ENCODE results near the gene FIGN.

Gene FIGN, protein sequence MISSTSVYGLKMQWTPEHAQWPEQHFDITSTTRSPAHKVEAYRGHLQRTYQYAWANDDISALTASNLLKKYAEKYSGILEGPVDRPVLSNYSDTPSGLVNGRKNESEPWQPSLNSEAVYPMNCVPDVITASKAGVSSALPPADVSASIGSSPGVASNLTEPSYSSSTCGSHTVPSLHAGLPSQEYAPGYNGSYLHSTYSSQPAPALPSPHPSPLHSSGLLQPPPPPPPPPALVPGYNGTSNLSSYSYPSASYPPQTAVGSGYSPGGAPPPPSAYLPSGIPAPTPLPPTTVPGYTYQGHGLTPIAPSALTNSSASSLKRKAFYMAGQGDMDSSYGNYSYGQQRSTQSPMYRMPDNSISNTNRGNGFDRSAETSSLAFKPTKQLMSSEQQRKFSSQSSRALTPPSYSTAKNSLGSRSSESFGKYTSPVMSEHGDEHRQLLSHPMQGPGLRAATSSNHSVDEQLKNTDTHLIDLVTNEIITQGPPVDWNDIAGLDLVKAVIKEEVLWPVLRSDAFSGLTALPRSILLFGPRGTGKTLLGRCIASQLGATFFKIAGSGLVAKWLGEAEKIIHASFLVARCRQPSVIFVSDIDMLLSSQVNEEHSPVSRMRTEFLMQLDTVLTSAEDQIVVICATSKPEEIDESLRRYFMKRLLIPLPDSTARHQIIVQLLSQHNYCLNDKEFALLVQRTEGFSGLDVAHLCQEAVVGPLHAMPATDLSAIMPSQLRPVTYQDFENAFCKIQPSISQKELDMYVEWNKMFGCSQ

GRCh38 chr2:163735685-163736432 is at the start of gene FIGN:
Gene FIGN (minus strand): TSS chr2:163736008. CDS start chr2:163734927, 1,081 bp downstream.
- DNase-seq, result no peak

GRCh38 chr2:163785162-163785561 is 49.4 kb upstream of the FIGN start:
- DNase-seq, result no peak

- DNase-seq, result no peak
Observed at GRCh38 chr2:163779970-163780597, 44.3 kb upstream of the FIGN start.

DNA sequence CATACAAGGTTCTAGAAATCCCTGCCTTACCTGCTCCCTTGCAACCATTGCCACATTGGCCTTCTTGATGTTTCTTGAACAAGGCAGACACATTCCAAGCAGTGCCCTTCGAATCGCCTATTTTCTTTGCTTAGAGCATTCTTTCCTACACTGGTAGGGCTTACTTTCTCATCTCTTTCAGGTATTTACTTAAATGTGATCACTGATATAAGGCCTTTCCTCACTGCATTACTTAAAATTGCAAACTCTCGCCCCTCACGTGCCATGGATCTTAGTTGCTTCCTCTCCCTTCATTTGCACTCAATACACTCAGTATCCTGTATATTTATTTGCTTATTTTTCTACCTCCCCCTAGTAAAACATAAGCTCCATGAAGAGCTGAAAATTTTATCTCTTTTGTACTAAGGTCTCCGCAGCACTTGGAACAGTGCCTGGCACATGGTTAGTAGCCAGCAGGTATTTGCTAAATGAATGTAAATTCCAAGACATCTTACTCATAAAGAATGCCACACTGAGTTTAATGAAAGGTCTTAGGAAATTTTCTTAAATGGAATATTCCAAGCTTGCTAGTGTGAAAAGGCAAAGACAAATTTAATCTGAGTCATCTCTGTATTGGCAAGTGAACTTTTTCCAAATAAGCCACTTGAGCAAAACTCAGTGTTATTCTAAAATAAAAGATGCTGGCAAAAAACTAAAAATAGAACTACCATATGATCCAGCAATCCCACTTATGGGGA is 42.4 kb upstream of the FIGN start:
- DNase-seq, result no peak

DNA sequence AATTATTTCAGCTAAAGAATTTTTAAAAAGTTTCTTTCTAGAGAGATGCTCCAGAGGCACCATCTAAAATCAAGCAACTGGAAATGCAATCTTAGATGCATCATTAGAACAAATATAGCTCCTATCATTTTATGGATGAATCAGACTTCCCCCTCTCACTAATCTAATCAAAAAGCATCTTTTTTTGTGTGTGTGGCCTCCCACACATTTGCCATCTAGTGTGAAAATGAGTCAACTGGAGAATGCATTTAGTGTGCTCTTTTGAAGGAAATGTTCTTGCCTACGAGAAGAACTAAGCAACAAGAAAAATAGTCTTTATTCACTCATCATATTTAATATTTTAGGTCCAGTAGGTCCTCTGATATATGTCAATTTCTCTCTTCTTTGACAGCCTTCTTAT is 39.5 kb upstream of the FIGN start:
- DNase-seq, result no peak

GRCh38 chr2:163774862-163775261 is 39.1 kb upstream of the FIGN start:
- no peak for DNase-seq

DNA sequence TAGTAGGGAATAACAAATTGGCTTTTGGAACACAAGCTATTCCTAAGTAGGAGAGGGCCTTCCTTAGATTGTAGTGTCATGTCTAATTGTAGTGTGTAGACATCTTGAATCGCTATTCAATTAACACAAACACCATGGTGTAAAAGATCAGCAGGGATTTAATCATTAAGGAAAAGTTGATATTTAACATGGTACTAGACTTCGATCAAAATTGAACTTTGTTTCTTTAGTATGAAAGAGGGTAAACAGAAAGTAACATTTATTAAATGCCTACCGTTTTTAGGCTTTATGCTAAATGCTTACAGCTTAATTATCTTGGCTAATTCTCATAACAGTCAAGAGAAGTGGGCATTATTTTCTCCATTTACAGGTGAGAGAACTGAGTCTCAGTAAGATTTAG is 37.5 kb upstream of the FIGN start:
- no peak for DNase-seq

DNA sequence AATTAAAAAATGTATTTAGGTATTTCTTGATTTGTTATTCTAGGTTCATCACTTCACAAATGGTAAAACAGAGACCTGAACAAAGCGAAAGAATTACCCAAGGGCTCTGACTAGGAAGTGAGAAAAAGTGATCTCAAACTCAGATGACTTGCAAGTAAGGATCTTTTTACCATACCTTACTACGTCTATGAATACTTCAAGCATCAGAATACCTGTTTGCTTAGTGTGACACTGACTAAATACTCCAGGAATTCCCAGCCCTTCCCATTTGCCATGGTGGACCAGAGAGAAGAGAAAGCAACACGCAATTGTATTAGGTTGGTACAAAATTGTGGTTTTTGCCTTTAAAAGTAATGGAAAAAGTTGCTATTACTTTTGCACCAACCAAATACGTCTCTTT is 35.8 kb upstream of the FIGN start:
- DNase-seq, result no peak

DNA sequence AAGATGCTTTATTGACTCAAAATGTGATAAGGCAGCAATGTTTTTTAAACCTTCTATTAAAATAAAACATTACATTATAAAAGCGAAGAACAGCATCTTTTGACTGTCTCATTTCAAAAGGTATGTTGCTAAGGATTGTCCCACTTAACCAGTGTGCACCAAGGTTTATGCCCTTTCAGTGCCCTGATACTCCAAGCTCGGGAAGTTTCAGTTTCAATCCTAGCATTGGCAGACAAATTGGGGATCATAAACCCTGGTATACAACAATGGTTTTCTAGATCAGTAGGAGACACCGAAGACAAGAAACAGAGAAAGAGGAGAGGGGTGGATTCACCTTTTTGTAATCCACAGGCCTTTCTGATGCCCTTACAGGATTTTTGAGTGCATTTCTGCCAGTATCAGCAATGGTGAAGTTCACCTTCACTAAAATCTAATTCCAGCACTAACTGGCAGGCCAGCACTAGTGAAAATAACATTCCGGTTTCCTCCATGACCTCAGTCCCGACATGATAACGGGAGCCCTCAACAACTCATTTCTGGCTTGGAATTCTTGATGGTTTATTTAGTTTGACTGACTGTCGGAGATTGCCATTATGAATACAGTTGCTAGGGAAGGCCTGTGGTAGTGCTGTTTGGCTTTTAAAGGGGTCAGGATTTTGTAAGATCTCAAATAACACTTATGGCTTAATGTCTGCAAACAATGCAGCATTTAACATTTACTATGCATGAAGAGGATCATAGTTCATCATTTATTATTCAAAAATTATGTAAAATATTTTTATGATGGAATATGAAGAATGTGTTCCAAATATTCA is 33.3 kb upstream of the FIGN start:
- DNase-seq, result no peak

- DNase-seq, result no peak
Observed at GRCh38 chr2:163767097-163767496, 31.3 kb upstream of the FIGN start.

GRCh38 chr2:163764566-163764965 is 28.8 kb upstream of the FIGN start:
- no peak for DNase-seq

DNA sequence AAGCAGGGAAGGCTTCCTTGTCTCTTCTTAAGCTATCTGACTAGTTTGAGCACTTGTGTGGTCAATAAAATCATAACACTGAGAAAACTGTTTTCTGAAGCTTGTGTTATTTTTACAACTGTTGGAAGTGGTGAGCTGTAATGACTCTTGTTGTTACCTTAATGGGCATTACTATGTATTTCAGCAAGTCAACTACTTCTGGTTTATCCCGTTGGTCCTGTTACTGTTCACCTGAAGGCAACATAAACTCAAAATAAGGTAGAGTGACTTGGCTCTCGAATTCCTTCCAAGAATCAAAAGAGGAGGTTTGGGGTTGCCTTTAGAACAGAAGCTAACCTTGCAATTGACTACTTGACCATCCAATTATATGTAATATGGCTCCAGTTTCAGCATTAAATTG is 23.2 kb upstream of the FIGN start:
- DNase-seq, result no peak

DNA sequence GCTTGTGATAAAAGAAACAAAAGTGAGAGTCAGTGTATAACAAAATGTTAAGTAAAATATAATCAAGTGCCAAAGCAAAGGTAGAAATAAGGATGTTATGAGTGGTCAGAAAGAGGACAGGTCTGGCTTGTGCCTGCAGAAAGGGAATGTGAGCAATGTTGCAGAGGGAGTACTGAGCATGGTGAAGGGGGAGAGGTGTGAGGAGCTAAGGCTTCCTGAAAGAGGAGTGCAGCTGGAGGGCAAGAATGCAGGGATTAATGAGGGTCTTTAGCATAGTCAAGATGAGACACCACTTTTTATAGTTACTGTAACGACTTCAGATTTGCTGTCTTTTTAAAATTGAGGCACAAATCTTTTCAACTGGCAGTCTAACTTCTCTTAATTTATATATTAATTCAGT is 22.0 kb upstream of the FIGN start:
- DNase-seq, result no peak

- DNase-seq, result no peak
Observed at GRCh38 chr2:163756588-163756987, 20.8 kb upstream of the FIGN start.

GRCh38 chr2:163755366-163755765 is 19.6 kb upstream of the FIGN start:
- DNase-seq, result no peak

- no peak for DNase-seq
Observed at GRCh38 chr2:163753726-163754125, 17.9 kb upstream of the FIGN start.

DNA sequence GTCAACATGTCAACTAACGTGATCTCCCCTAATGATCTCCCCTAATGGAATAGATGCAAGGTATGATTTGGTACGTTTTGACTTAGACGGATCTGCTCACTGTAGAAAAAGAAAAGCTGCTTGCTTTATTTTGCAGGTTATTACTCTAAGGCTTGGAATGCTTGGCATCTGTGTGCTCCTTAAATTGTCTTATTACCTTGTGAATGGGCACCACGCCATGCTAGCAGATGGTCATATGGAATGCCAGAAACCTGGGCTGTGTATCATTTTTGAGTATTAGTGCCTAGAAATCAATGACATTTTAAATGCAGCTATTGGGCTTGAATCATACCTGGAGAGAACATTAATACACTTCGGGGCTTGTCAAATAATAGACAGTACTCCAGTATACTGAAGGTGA is 16.5 kb upstream of the FIGN start:
- DNase-seq, result no peak

- no peak for DNase-seq
Observed at GRCh38 chr2:163751696-163752095, 15.9 kb upstream of the FIGN start.

DNA sequence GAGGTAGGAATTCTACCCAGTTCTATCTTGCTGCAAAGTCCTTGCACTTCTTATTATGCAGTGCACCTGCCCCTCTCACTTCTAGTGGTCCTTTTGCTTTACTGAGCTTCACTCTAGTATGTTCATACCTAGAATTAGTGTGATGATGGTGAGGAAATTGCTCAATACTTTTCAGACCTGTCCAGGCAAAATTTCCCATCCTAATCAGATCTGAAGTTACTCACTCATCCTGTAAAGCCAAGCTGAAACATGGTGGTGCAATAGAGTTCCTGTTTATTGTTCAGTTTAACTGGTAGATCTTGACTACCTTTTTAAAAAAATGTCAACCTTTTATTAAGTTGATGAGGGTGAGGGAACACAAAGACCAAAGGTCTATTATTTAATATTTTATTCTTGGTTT is 12.6 kb upstream of the FIGN start:
- no peak for DNase-seq

GRCh38 chr2:163741435-163741834 is 5.6 kb upstream of the FIGN start:
- no peak for DNase-seq

GRCh38 chr2:163737563-163737962 is 1.8 kb upstream of the FIGN start:
- DNase-seq, result no peak

- DNase-seq, result no peak
Observed at GRCh38 chr2:163737190-163737439, 1.3 kb upstream of the FIGN start.

Measured in activated naive CD4-positive, alpha-beta T cell (primary cell).